Spleen (tissue), 7 donors: Measurements from ENCODE around the gene GSKIP.

Source experiments
- POLR2A ChIP-seq, 3 donors: fragments of 450-650 bp; IDR thresholded peaks; one replicate each; pipeline ENCODE4 v1.5.1; 2017; ENCODE audit warnings: antibody characterized with exemption in 3 of 3, mild to moderate bottlenecking in 1 of 3
- POLR2AphosphoS5 ChIP-seq, 3 donors: sonication (generic); formaldehyde crosslinking; IDR thresholded peaks; one replicate each; pipeline ENCODE4 v1.5.1; 2017; ENCODE audit warnings: antibody characterized with exemption in 3 of 3
- TF ChIP-seq, protein P1 (sequence below), 11 experiments: fragments of 200-600 bp in 7 of 11; fragments of 450-650 bp in 4 of 11; sonication (generic) in 4 of 11; IDR thresholded peaks in 8 of 11; conservative IDR thresholded peaks in 3 of 11; 1 replicate in 7 of 11; 2 replicates in 4 of 11; pipeline versions ENCODE4 v1.4.0 to v1.8.0; 2016 to 2021; ENCODE audit warnings: antibody characterized with exemption in 11 of 11, inconsistent platforms in 4 of 11, mild to moderate bottlenecking in 1 of 11
- donor health status: DM: no; HTN: no; CAD: no; lungs with moderate emphysema.
- donor health status: DM: no; HTN: no; CAD: no.
- donor health status: DM: no; HTN: no; CAD: no.

- TF ChIP-seq, protein P1, sequence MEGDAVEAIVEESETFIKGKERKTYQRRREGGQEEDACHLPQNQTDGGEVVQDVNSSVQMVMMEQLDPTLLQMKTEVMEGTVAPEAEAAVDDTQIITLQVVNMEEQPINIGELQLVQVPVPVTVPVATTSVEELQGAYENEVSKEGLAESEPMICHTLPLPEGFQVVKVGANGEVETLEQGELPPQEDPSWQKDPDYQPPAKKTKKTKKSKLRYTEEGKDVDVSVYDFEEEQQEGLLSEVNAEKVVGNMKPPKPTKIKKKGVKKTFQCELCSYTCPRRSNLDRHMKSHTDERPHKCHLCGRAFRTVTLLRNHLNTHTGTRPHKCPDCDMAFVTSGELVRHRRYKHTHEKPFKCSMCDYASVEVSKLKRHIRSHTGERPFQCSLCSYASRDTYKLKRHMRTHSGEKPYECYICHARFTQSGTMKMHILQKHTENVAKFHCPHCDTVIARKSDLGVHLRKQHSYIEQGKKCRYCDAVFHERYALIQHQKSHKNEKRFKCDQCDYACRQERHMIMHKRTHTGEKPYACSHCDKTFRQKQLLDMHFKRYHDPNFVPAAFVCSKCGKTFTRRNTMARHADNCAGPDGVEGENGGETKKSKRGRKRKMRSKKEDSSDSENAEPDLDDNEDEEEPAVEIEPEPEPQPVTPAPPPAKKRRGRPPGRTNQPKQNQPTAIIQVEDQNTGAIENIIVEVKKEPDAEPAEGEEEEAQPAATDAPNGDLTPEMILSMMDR (IDR thresholded peaks at IDR 0.05 in 8 of 11, conservative IDR thresholded peaks at IDR 0.05 in 3 of 11) = no peak
- TF ChIP-seq POLR2AphosphoS5 (IDR thresholded peaks at IDR 0.05) (no peak), POLR2A (IDR thresholded peaks at IDR 0.05) (no peak)
These were observed 518 bp downstream of the GSKIP start for GRCh38 chr14:96363751-96364336.
